Measurements from ENCODE around the gene ULK2.

GRCh38 chr17:19770985-19771735 is 96.6 kb downstream of the ULK2 start:
- TF ChIP-seq POLR2A (IDR thresholded peaks at IDR 0.05; ENCODE audit: low read depth, low read length) (no peak), TAF1 (IDR thresholded peaks at IDR 0.05; ENCODE audit: borderline replicate concordance, low read depth, low read length) (no peak)
